ENCODE data around the gene ALK. TPM values are rescaled to one million over a fixed set of nuclear protein-coding genes. Genes with fewer than 3 reads are reported as not detected.
"Not testable (repeated sequence)": the region's sequence is repeated elsewhere in the genome, so short reads cannot be mapped to it uniquely, and the experiment has no call there.

Gene ALK
- total RNA-seq, 2 donors from 2014 or later = under 0.01 to 0.26 TPM

- Histone ChIP-seq H3K4me3 (no peak overlapping the region), H3K36me3 (replicated peaks in 1 of 2; ENCODE audit: insufficient read depth in 1 of 2, low read depth in 2 of 2) (no peaks in the 10 kb centered on the region), H3K9me3 (no peaks in the 10 kb centered on the region), H3K27ac (no peak overlapping the region), H3K27me3 (no peaks in the 10 kb centered on the region), H3K4me1 (no peaks in the 10 kb centered on the region)
- TF ChIP-seq, protein P1, sequence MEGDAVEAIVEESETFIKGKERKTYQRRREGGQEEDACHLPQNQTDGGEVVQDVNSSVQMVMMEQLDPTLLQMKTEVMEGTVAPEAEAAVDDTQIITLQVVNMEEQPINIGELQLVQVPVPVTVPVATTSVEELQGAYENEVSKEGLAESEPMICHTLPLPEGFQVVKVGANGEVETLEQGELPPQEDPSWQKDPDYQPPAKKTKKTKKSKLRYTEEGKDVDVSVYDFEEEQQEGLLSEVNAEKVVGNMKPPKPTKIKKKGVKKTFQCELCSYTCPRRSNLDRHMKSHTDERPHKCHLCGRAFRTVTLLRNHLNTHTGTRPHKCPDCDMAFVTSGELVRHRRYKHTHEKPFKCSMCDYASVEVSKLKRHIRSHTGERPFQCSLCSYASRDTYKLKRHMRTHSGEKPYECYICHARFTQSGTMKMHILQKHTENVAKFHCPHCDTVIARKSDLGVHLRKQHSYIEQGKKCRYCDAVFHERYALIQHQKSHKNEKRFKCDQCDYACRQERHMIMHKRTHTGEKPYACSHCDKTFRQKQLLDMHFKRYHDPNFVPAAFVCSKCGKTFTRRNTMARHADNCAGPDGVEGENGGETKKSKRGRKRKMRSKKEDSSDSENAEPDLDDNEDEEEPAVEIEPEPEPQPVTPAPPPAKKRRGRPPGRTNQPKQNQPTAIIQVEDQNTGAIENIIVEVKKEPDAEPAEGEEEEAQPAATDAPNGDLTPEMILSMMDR (IDR thresholded peaks at IDR 0.05) = no peak
- TF ChIP-seq POLR2A (IDR thresholded peaks at IDR 0.05) = no peak
- DNase-seq (no peak), ATAC-seq (no peak)
- WGBS, 2 donors = 73 to 79% methylated on average over 3 of the region's 3 CpGs
- intact Hi-C loops (cut with DNase I) = no loop called here
These were observed 660.4 kb downstream of the ALK start for GRCh38 chr2:29261003-29261402.

DNA sequence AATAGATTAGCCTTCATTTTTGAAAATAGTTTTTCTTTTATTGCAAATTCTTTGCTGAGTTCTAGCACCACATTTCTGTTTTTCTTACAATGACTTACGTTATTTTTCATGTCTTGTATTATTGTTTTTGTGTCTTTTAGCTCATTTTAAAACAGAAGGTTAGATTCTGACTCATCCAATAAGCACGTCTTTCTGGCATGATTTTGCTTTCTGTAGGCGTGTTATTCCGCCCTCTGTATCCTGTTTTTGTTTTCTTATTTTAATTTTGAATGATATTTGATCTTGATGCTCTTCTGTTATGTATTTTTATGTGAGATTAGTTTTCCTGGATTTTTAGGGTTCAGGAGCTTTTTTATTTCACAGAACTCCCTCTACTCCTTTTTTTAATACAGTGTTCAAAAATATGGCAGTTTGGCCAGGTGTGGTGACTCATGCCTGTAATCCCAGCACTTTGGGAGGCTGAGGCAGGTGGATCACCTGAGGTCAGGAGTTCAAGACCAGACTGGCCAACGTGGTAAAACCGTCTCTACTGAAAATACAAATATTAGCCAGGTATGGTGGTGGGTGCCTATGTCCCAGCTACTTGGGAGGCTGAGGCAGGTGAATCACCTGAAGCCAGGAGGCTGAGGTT is 661.1 kb downstream of the ALK start:
- H3K27ac ChIP-seq = no peak overlapping the region
- no peaks in the 10 kb centered on the region for H3K9me3 ChIP-seq
- ATAC-seq (no peak), DNase-seq (no peak)
- TF ChIP-seq, protein P1 (IDR thresholded peaks at IDR 0.05) = no peak
- H3K4me1 ChIP-seq = no peaks in the 10 kb centered on the region
- WGBS, 2 donors = 82 to 83% methylated on average over 6 of the region's 6 CpGs
- no peaks in the 10 kb centered on the region for H3K27me3 ChIP-seq
- H3K36me3 ChIP-seq (replicated peaks in 1 of 2; ENCODE audit: insufficient read depth in 1 of 2, low read depth in 2 of 2) = no peaks in the 10 kb centered on the region
- no peak overlapping the region for H3K4me3 ChIP-seq
- intact Hi-C loops (cut with DNase I) = no loop called here

DNA sequence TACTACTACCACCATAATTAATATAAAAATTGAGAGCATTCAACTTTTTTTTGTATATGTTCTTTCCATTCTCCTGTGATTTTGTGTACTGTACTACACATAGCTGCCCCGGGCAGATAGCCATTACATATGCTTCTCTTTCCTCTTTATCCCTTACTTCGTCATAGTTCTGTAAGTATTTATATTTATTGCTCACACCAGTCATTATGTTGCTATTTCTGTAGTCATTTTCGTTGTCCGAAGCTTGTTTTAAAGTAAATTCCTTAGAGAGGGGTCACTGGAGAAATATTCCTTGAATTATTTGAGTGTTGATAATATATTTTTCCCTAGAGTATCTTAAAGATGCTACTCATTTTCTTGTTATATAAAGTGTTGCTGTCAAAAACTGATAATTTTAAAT is 662.2 kb downstream of the ALK start:
- Histone ChIP-seq H3K4me3 (no peak overlapping the region), H3K4me1 (no peaks in the 10 kb centered on the region), H3K27ac (no peak overlapping the region), H3K27me3 (no peaks in the 10 kb centered on the region), H3K36me3 (replicated peaks in 1 of 2; ENCODE audit: insufficient read depth in 1 of 2, low read depth in 2 of 2) (no peaks in the 10 kb centered on the region), H3K9me3 (no peaks in the 10 kb centered on the region)
- intact Hi-C loops (cut with DNase I) = no loop called here
- no peak for TF ChIP-seq POLR2A (IDR thresholded peaks at IDR 0.05)
- TF ChIP-seq, protein P1 (IDR thresholded peaks at IDR 0.05) = no peak
- DNase-seq = no peak
- WGBS, 2 donors = 64 to 68% methylated on average over 4 of the region's 4 CpGs
- no peak for ATAC-seq

GRCh38 chr2:29255004-29255403 is 666.4 kb downstream of the ALK start:
- ATAC-seq = no peak
- no peaks in the 10 kb centered on the region for H3K36me3 ChIP-seq (replicated peaks in 1 of 2; ENCODE audit: insufficient read depth in 1 of 2, low read depth in 2 of 2)
- intact Hi-C loops (cut with DNase I) = no loop called here
- peaks cover 12% of the 10 kb centered on the region for H3K4me1 ChIP-seq
- no peak overlapping the region for H3K4me3 ChIP-seq
- H3K9me3 ChIP-seq = no peaks in the 10 kb centered on the region
- H3K27ac ChIP-seq = no peak overlapping the region
- H3K27me3 ChIP-seq = no peaks in the 10 kb centered on the region
- no peak for TF ChIP-seq POLR2A (IDR thresholded peaks at IDR 0.05)
- WGBS, 2 donors = 83 to 88% methylated on average over 2 of the region's 2 CpGs
- no peak for DNase-seq

DNA sequence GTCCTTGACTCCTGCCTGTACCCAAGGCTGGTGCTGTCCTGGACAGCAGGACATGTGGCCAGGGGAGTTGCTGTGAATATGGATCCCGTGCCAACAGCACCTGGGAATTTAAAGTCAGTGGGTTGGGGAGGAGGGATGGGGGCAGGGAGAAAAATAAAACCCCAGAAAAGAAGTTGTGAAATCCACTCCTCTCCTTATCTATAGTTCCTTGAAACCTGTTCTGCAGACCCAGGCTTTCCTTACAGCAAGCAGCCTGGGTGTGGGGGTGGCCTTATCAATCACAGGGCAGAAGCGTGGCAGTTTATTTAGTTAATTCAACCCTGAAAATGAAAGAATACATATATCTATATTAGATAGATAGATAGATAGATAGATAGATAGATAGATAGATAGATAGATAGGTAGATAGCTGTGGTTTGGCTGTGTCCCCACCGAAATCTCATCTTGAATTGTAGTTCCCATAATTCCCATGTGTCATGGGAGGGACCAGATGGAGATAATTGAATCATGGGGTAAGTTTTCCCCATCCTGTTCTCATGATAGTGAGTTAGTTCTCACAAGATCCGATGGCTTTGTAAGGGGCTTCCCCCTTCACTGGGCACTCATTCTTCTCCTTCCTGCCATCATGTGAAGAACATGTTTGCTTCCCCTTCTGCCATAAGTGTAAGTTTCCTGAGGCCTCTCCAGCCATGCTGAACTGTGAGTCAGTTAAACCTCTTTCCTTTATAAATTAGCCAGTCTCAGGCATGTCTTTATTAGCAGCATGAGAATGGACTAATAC is 667.7 kb downstream of the ALK start:
- H3K27me3 ChIP-seq; intact Hi-C loops (cut with DNase I); H3K4me3 ChIP-seq; H3K27ac ChIP-seq; H3K36me3 ChIP-seq (replicated peaks in 1 of 2; ENCODE audit: insufficient read depth in 1 of 2, low read depth in 2 of 2); H3K9me3 ChIP-seq: not testable (repeated sequence)
- 42 to 46% methylated on average over 4 of the region's 4 CpGs for WGBS, 2 donors
- DNase-seq (peak; percentile 22 to 61 (median 48)), ATAC-seq (peak; percentile 74)
- peaks cover 12% of the 10 kb centered on the region for H3K4me1 ChIP-seq
